ENCODE results near the gene RBM48.
"Not testable (repeated sequence)": the region's sequence is repeated elsewhere in the genome, so short reads cannot be mapped to it uniquely, and the experiment has no call there.

RBM48 gene
- long read RNA-seq, transcript RBM48-201 (5 exons, 1,742 nt) = major isoform, 69 of 79 reads
- long read RNA-seq, partial matches to known transcripts = 0 of 79 reads
- long read RNA-seq, other reads (novel, unspliced or antisense) = 10 of 79 reads

DNA sequence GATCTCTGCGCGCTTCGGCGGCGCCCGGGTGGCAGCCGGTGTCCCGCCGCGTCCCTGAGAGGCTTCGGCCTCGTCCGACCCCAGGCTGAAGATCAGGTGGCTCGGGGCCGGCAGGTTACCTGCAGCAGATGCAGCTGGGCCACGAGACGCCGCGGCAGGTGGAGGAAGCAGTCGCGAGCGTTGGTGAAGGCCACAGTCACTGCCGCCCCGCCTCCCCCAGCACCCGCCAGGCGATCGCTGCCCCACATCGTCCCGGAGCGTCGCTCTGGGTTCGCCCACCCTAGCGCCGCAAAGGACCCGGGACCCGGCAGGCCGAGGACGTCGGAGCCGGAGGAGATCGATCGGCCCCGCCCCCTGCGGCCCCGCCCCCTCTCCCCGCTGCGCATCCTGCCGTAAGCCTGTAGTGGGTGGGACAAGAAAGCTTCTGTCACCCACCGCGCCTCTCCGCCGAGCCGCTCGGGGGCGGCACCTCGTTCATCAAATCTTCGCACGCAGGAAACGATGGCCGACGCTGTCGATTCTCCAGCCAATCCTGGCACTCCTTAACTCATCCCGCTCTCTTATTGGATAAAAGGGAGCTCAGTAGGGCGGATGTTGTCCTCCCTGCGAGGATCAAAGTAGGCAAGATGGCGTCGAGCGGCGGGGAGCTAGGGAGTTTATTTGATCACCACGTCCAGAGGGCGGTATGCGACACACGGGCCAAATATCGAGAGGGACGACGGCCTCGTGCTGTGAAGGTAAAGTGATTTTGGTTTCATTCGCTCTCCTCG lies at the start of gene RBM48, which contains the start of gene PEX1:
Gene RBM48, plus strand, starts transcription at position 608 of the 770 bp plus-strand sequence. Its CDS starts 19 bp downstream, at position 627.
Gene PEX1, minus strand, starts transcription at position 333 of the 770 bp plus-strand sequence. Its CDS starts 85 bp downstream, at position 248.
- peak; percentile 89 to 98 for DNase-seq (ENCODE audit: low read depth in 1 of 2, low spot score in 1 of 2)
- TF ChIP-seq, protein P1, sequence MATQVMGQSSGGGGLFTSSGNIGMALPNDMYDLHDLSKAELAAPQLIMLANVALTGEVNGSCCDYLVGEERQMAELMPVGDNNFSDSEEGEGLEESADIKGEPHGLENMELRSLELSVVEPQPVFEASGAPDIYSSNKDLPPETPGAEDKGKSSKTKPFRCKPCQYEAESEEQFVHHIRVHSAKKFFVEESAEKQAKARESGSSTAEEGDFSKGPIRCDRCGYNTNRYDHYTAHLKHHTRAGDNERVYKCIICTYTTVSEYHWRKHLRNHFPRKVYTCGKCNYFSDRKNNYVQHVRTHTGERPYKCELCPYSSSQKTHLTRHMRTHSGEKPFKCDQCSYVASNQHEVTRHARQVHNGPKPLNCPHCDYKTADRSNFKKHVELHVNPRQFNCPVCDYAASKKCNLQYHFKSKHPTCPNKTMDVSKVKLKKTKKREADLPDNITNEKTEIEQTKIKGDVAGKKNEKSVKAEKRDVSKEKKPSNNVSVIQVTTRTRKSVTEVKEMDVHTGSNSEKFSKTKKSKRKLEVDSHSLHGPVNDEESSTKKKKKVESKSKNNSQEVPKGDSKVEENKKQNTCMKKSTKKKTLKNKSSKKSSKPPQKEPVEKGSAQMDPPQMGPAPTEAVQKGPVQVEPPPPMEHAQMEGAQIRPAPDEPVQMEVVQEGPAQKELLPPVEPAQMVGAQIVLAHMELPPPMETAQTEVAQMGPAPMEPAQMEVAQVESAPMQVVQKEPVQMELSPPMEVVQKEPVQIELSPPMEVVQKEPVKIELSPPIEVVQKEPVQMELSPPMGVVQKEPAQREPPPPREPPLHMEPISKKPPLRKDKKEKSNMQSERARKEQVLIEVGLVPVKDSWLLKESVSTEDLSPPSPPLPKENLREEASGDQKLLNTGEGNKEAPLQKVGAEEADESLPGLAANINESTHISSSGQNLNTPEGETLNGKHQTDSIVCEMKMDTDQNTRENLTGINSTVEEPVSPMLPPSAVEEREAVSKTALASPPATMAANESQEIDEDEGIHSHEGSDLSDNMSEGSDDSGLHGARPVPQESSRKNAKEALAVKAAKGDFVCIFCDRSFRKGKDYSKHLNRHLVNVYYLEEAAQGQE (IDR thresholded peaks at IDR 0.05; ENCODE audit: insufficient replicate concordance, low read depth) = peak; percentile 40
- TF ChIP-seq POLR2AphosphoS5 (IDR thresholded peaks at IDR 0.05; ENCODE audit: low read depth) (peak; percentile 77), GABPA (IDR thresholded peaks at IDR 0.05; ENCODE audit: low read depth) (peak; percentile 85), SPI1 (IDR thresholded peaks at IDR 0.05; ENCODE audit: borderline replicate concordance, low read depth) (no peak)
- TF ChIP-seq, protein P2, sequence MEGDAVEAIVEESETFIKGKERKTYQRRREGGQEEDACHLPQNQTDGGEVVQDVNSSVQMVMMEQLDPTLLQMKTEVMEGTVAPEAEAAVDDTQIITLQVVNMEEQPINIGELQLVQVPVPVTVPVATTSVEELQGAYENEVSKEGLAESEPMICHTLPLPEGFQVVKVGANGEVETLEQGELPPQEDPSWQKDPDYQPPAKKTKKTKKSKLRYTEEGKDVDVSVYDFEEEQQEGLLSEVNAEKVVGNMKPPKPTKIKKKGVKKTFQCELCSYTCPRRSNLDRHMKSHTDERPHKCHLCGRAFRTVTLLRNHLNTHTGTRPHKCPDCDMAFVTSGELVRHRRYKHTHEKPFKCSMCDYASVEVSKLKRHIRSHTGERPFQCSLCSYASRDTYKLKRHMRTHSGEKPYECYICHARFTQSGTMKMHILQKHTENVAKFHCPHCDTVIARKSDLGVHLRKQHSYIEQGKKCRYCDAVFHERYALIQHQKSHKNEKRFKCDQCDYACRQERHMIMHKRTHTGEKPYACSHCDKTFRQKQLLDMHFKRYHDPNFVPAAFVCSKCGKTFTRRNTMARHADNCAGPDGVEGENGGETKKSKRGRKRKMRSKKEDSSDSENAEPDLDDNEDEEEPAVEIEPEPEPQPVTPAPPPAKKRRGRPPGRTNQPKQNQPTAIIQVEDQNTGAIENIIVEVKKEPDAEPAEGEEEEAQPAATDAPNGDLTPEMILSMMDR (IDR thresholded peaks at IDR 0.05; ENCODE audit: insufficient read depth, low read length) = no peak
- no peaks in the 10 kb centered on the region for H3K27me3 ChIP-seq (ENCODE audit: insufficient read depth, poor library complexity, severe bottlenecking)
- peak within 1 kb of the TSS; percentile 100 for H3K4me3 ChIP-seq (replicated peaks; ENCODE audit: insufficient read depth, low read length)
- H3K27ac ChIP-seq (replicated peaks) = peak within 1 kb of the TSS; percentile 82

DNA sequence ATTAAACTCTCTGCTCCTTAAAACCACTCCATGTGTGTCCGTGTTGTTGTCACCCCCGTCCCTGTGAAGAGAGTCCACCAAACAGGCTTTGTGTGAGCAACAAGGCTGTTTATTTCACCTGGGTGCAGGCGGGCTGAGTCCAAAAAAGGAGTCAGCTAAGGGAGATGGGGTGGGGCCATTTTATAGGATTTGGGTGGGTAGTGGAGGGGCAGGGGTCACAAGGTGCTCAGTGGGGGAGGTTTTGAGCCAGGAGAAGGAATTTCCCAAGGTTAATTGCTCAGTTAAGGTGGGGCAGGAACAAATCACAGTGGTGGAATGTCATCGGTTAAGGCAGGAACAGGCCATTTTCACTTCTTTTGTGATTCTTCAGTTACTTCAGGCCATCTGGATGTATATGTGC lies 49.4 kb upstream of the RBM48 start:
- DNase-seq (ENCODE audit: low read depth in 1 of 2, low spot score in 1 of 2); H3K4me3 ChIP-seq (replicated peaks; ENCODE audit: insufficient read depth, low read length); H3K27ac ChIP-seq (replicated peaks); H3K27me3 ChIP-seq (ENCODE audit: insufficient read depth, poor library complexity, severe bottlenecking): not testable (repeated sequence)

DNA sequence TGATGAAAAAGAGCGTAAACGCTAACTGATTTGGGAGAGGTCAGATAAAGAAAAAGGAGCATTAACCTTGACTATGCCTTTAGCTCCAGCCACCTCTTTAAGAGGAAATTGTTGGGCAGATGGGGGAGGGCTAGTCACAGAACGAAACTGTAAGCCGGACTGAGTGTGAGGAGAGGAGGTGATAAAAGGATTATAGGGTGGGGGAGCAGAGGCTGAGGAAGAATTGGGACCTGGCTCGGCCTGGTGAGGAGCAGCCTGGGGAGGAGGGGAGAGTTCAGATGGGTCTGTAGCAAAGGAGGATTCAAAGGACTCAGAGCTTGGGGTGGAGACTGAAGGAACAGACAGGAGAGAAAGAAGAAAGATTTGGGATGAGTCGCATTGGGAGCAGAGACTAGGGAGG lies 45.0 kb upstream of the RBM48 start:
- H3K27me3 ChIP-seq (ENCODE audit: insufficient read depth, poor library complexity, severe bottlenecking); H3K4me3 ChIP-seq (replicated peaks; ENCODE audit: insufficient read depth, low read length): not testable (repeated sequence)

DNA sequence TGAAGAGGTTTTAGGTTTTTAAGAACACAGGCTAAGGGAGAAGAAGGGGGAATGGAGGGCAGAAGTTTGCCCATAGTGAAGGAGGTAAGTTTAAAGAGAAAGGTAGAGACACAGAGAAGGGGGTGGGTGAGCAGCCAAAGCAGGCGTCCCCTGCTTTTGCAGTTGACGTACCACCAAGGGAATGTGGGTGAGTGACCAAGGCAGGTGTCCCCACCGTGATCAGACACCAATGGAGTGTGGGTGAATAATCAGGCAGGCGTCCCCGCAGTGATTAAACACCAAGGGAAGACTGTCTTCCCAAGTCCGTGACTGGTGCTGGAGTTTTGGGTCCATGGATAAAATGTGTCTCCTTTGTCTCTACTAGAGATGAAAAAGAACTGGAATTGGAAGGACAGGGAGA lies 44.4 kb upstream of the RBM48 start:
- H3K27me3 ChIP-seq (ENCODE audit: insufficient read depth, poor library complexity, severe bottlenecking); DNase-seq (ENCODE audit: low read depth in 1 of 2, low spot score in 1 of 2); H3K27ac ChIP-seq (replicated peaks): not testable (repeated sequence)

More for the DNA sequence above, 45.0 kb upstream of the RBM48 start:
- DNase-seq (ENCODE audit: low read depth in 1 of 2, low spot score in 1 of 2); H3K27ac ChIP-seq (replicated peaks): not testable (repeated sequence)

DNA sequence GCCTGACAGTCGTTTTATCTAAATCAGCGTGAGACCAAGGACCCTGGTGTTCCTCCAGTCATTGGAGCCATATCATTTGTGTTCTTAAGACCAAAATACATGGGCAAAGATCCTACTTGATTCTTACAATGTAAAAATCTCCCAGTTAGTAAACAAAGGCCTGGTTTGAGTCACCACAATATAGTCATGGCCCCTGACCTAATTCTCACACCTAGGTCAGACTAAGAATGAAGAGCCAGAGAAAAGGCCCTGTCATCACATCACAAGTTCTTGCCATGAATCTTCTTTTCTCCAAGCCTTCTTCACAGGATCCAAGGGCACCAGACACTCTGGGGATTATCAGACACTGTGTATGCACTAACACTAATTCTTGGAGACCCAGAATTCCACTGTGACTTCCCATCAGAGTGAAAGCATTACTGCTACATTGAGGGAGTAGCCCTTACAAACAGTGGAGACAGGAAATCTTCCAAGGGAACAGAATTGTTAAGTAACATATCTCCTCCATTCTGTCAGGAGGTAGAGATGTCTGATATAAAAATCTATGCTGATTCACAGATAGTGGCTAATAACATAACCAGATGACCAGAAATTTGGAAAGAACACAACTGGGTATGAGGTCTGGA lies 43.2 kb upstream of the RBM48 start:
- no peak overlapping the region for H3K4me3 ChIP-seq (replicated peaks; ENCODE audit: insufficient read depth, low read length)
- H3K27me3 ChIP-seq (ENCODE audit: insufficient read depth, poor library complexity, severe bottlenecking) = no peaks in the 10 kb centered on the region
- no peak for DNase-seq (ENCODE audit: low read depth in 1 of 2, low spot score in 1 of 2)
- no peak overlapping the region for H3K27ac ChIP-seq (replicated peaks)
- TF ChIP-seq, protein P1 (IDR thresholded peaks at IDR 0.05; ENCODE audit: insufficient replicate concordance, low read depth) = no peak
- TF ChIP-seq, protein P2 (IDR thresholded peaks at IDR 0.05; ENCODE audit: insufficient read depth, low read length) = no peak

More for the DNA sequence above, 44.4 kb upstream of the RBM48 start:
- not testable (repeated sequence) for H3K4me3 ChIP-seq (replicated peaks; ENCODE audit: insufficient read depth, low read length)

Measured in HL-60 (cell line).